Mesothelial cell of epicardium (in vitro differentiated cells): Measurements from ENCODE around the gene CALML3. TPM values are rescaled to one million over a fixed set of nuclear protein-coding genes. Genes with fewer than 3 reads are reported as not detected.

Source experiments
- DNase-seq, 2 experiments: peaks; one replicate each; pipeline ENCODE4 v3.0.0; 2021; ENCODE audit warnings: low spot score in 2 of 2; ENCODE audit not compliant: unreplicated experiment in 2 of 2
- H3K27ac Mint-ChIP-seq: 2 replicates; pipeline ENCODE4 v1.8.0; 2021; ENCODE audit warnings: mixed read lengths
- H3K27me3 Mint-ChIP-seq: 2 replicates; pipeline ENCODE4 v1.8.0; 2021; ENCODE audit warnings: low read depth, mixed read lengths
- H3K36me3 Mint-ChIP-seq: 2 replicates; pipeline ENCODE4 v1.8.0; 2021; ENCODE audit warnings: mixed read lengths
- H3K4me1 Mint-ChIP-seq: 2 replicates; pipeline ENCODE4 v1.8.0; 2021; ENCODE audit warnings: mixed read lengths
- H3K4me3 Mint-ChIP-seq: 2 replicates; pipeline ENCODE4 v1.8.0; 2021; ENCODE audit warnings: mild to moderate bottlenecking, moderate library complexity, mixed read lengths
- H3K9me3 Mint-ChIP-seq: 2 replicates; pipeline ENCODE4 v1.8.0; 2021; ENCODE audit warnings: mixed read lengths
- CTCF ChIP-seq: fragments of 200-600 bp; sonication (generic); IDR thresholded peaks from one replicate; pipeline ENCODE4 v1.5.0; 2021; ENCODE audit warnings: antibody characterized with exemption; ENCODE audit not compliant: unreplicated experiment
- total RNA-seq: library from RNA; stranded (reverse); gene quantifications from 3 replicates; pipeline ENCODE4 v1.2.1, GENCODE V29; 2021

Gene CALML3
- total RNA-seq, 1 donor from 2014 or later = 0.07 TPM

- peak overlapping the region; percentile 83 for H3K27ac Mint-ChIP-seq
- peaks cover 72% of the 10 kb centered on the region for H3K4me1 Mint-ChIP-seq
- DNase-seq = no peak
- H3K9me3 Mint-ChIP-seq = no peaks in the 10 kb centered on the region
- H3K4me3 Mint-ChIP-seq = peak overlapping the region; percentile 7
- no peaks in the 10 kb centered on the region for H3K36me3 Mint-ChIP-seq
- H3K27me3 Mint-ChIP-seq = no peaks in the 10 kb centered on the region
- TF ChIP-seq CTCF = no peak
These were observed 39.3 kb downstream of the CALML3 start for GRCh38 chr10:5563991-5564536.

GRCh38 chr10:5564537-5565204 lies 39.9 kb downstream of the CALML3 start:
- Mint-ChIP-seq H3K4me1 (peaks cover 67% of the 10 kb centered on the region), H3K27ac (peak overlapping the region; percentile 77)

GRCh38 chr10:5565205-5565545 lies 40.4 kb downstream of the CALML3 start:
- H3K4me1 Mint-ChIP-seq = peaks cover 62% of the 10 kb centered on the region
- TF ChIP-seq CTCF = no peak
- no peaks in the 10 kb centered on the region for H3K27me3 Mint-ChIP-seq
- H3K9me3 Mint-ChIP-seq = no peaks in the 10 kb centered on the region
- no peak overlapping the region for H3K4me3 Mint-ChIP-seq
- H3K36me3 Mint-ChIP-seq = no peaks in the 10 kb centered on the region
- H3K27ac Mint-ChIP-seq = peak overlapping the region; percentile 47
- no peak for DNase-seq

More at GRCh38 chr10:5564537-5565204, 39.9 kb downstream of the CALML3 start:
- Mint-ChIP-seq H3K9me3 (no peaks in the 10 kb centered on the region), H3K27me3 (no peaks in the 10 kb centered on the region), H3K4me3 (peak overlapping the region; percentile 7), H3K36me3 (no peaks in the 10 kb centered on the region)
- no peak for DNase-seq
- TF ChIP-seq CTCF = no peak

GRCh38 chr10:5565671-5566581 lies 41.2 kb downstream of the CALML3 start:
- DNase-seq = no peak
- H3K9me3 Mint-ChIP-seq = no peaks in the 10 kb centered on the region
- peak overlapping the region; percentile 77 for H3K27ac Mint-ChIP-seq
- no peak for TF ChIP-seq CTCF
- no peaks in the 10 kb centered on the region for H3K36me3 Mint-ChIP-seq
- peaks cover 54% of the 10 kb centered on the region for H3K4me1 Mint-ChIP-seq
- H3K4me3 Mint-ChIP-seq = no peak overlapping the region
- no peaks in the 10 kb centered on the region for H3K27me3 Mint-ChIP-seq

- Mint-ChIP-seq H3K36me3 (no peaks in the 10 kb centered on the region), H3K27me3 (no peaks in the 10 kb centered on the region), H3K27ac (no peak overlapping the region), H3K4me1 (peaks cover 53% of the 10 kb centered on the region), H3K4me3 (no peak overlapping the region), H3K9me3 (no peaks in the 10 kb centered on the region)
- no peak for DNase-seq
- TF ChIP-seq CTCF = no peak
These were observed 41.9 kb downstream of the CALML3 start for GRCh38 chr10:5566614-5567013.
